Mesendoderm (in vitro differentiated cells): Measurements from ENCODE around the gene PRAC2.

ENCODE experiments used
- DNase-seq: peaks from one replicate; pipeline ENCODE4 v3.0.0; 2013
- H2AK5ac ChIP-seq: 2 replicates; pipeline ENCODE4 v1.6.1; 2013; ENCODE audit warnings: low read length, inconsistent platforms
- H2BK120ac ChIP-seq: 2 replicates; pipeline ENCODE4 v1.6.1; 2013; ENCODE audit warnings: low read depth, mild to moderate bottlenecking, low read length, moderate library complexity, mixed read lengths
- H2BK15ac ChIP-seq: replicated peaks from 2 replicates; pipeline ENCODE4 v1.6.1; 2013; ENCODE audit warnings: low read depth, mild to moderate bottlenecking, moderate library complexity
- H2BK5ac ChIP-seq: 2 replicates; pipeline ENCODE4 v1.6.1; 2013; ENCODE audit warnings: low read length, inconsistent platforms
- H3K18ac ChIP-seq: 2 replicates; pipeline ENCODE4 v1.6.1; 2013; ENCODE audit warnings: mild to moderate bottlenecking, low read length, mixed read lengths
- H3K23ac ChIP-seq: one replicate; pipeline ENCODE4 v1.6.1; 2013; ENCODE audit warnings: low read length
- H3K27ac ChIP-seq: 2 replicates; pipeline ENCODE4 v1.5.1; 2013; ENCODE audit warnings: low read depth, mild to moderate bottlenecking, inconsistent platforms, low read length, moderate library complexity
- H3K27me3 ChIP-seq: 2 replicates; pipeline ENCODE4 v1.6.1; 2013; ENCODE audit warnings: low read length, control low read depth, mild to moderate bottlenecking, inconsistent platforms; ENCODE audit not compliant: insufficient read depth, poor library complexity
- H3K36me3 ChIP-seq: 2 replicates; pipeline ENCODE4 v1.6.1; 2013; ENCODE audit warnings: low read length, inconsistent platforms; ENCODE audit not compliant: control insufficient read depth, insufficient read depth
- H3K4ac ChIP-seq: one replicate; pipeline ENCODE4 v1.6.1; 2013; ENCODE audit warnings: low read depth, mild to moderate bottlenecking, low read length, moderate library complexity
- H3K4me1 ChIP-seq: 2 replicates; pipeline ENCODE4 v1.6.1; 2013; ENCODE audit warnings: low read depth, low read length, inconsistent platforms; ENCODE audit not compliant: control insufficient read depth
- H3K4me2 ChIP-seq: 2 replicates; pipeline ENCODE4 v1.6.1; 2013; ENCODE audit warnings: low read length
- H3K4me3 ChIP-seq: 2 replicates; pipeline ENCODE4 v1.5.1; 2013; ENCODE audit warnings: mild to moderate bottlenecking, low read length
- H3K56ac ChIP-seq: one replicate; pipeline ENCODE4 v1.6.1; 2013; ENCODE audit warnings: low read length
- H3K79me1 ChIP-seq: 2 replicates; pipeline ENCODE4 v1.6.1; 2013; ENCODE audit warnings: low read length, inconsistent platforms
- H3K79me2 ChIP-seq: 2 replicates; pipeline ENCODE4 v1.6.1; 2013; ENCODE audit warnings: mild to moderate bottlenecking, low read length; ENCODE audit not compliant: control insufficient read depth, insufficient read depth
- H3K9ac ChIP-seq: 2 replicates; pipeline ENCODE4 v1.6.1; 2013; ENCODE audit warnings: low read length, inconsistent platforms
- H4K5ac ChIP-seq: one replicate; pipeline ENCODE4 v1.6.1; 2013; ENCODE audit warnings: low read length
- H4K8ac ChIP-seq: one replicate; pipeline ENCODE4 v1.6.1; 2013; ENCODE audit warnings: low read depth, mild to moderate bottlenecking, control low read depth, low read length, moderate library complexity
- WGBS: extraction: QIAGEN DNeasy Blood & Tissue Kit; methylation state at CpG from one replicate; pipeline ENCODE4 v1.1.7; 2013; ENCODE audit warnings: low lambda C conversion rate, missing lambda C conversion rate; ENCODE audit not compliant: insufficient coverage; ENCODE audit errors: extremely low coverage; 5-methylcytosine and 5-hydroxymethylcytosine counted together

PRAC2 gene

DNA sequence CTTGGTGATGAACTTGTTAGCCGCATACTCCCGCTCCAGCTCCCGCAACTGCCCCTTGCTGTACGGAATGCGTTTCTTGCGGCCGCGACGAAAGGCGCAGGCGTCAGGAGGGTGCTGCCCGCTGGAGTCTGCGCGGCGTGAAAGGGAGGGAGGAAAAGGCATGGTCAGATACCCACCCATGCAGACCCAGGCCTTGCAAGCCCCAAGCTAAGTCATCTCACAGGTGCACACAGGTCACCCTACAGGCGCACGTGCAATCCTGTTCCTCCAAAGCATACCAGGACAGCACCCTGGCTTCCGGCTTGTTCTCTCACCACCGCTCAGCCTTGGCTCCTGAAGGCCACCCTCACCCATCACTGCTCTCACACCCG, 3.9 kb downstream of the PRAC2 start:
- WGBS, result no CpG with 5 or more reads among the region's 20 CpGs
- Histone ChIP-seq H2BK120ac (no peak overlapping the region), H2AK5ac (no peak overlapping the region), H2BK5ac (no peak overlapping the region), H3K4me1 (peaks cover 4% of the 10 kb centered on the region), H4K5ac (no peak overlapping the region), H3K79me1 (no peaks in the 10 kb centered on the region), H3K18ac (no peak overlapping the region), H3K56ac (no peak overlapping the region), H3K9ac (no peak overlapping the region), H3K27me3 (peaks cover 46% of the 10 kb centered on the region), H3K23ac (no peak overlapping the region), H3K4me2 (no peak overlapping the region), H4K8ac (no peak overlapping the region), H3K79me2 (no peaks in the 10 kb centered on the region), H3K4ac (no peak overlapping the region), H3K4me3 (no peak overlapping the region), H2BK15ac (no peak overlapping the region), H3K27ac (no peak overlapping the region), H3K36me3 (no peaks in the 10 kb centered on the region)
- no peak for DNase-seq

GRCh38 chr17:48727415-48728175, 4.6 kb downstream of the PRAC2 start:
- H4K5ac ChIP-seq, result no peak overlapping the region
- H2BK5ac ChIP-seq, result no peak overlapping the region
- no peaks in the 10 kb centered on the region for H3K79me2 ChIP-seq
- no peak overlapping the region for H2BK120ac ChIP-seq
- no peak overlapping the region for H3K56ac ChIP-seq
- H3K27ac ChIP-seq, result no peak overlapping the region
- no peak overlapping the region for H3K9ac ChIP-seq
- no peak overlapping the region for H4K8ac ChIP-seq
- no peak overlapping the region for H2AK5ac ChIP-seq
- no peaks in the 10 kb centered on the region for H3K36me3 ChIP-seq
- no CpG with 5 or more reads among the region's 9 CpGs for WGBS
- no peak overlapping the region for H3K4me3 ChIP-seq
- no peak overlapping the region for H3K4me2 ChIP-seq
- H3K23ac ChIP-seq, result no peak overlapping the region
- no peak overlapping the region for H3K18ac ChIP-seq
- H3K4me1 ChIP-seq, result peaks cover 3% of the 10 kb centered on the region
- no peak overlapping the region for H2BK15ac ChIP-seq
- no peak for DNase-seq
- peaks cover 46% of the 10 kb centered on the region for H3K27me3 ChIP-seq
- no peaks in the 10 kb centered on the region for H3K79me1 ChIP-seq
- no peak overlapping the region for H3K4ac ChIP-seq

- Histone ChIP-seq H3K27ac (no peak within 1 kb of the TSS), H2BK5ac (no peak within 1 kb of the TSS), H3K4me3 (peak within 1 kb of the TSS; percentile 1), H3K4me1 (peaks cover 4% of the 10 kb centered on the region), H3K23ac (no peak within 1 kb of the TSS), H3K79me1 (no peaks in the 10 kb centered on the region), H4K5ac (no peak within 1 kb of the TSS), H3K56ac (peak within 1 kb of the TSS; percentile 80), H3K9ac (peak within 1 kb of the TSS; percentile 67), H4K8ac (no peak within 1 kb of the TSS), H2BK15ac (no peak within 1 kb of the TSS), H3K4me2 (peak within 1 kb of the TSS; percentile 82), H3K27me3 (peaks cover 46% of the 10 kb centered on the region), H2BK120ac (no peak within 1 kb of the TSS), H3K18ac (peak within 1 kb of the TSS; percentile 52), H3K36me3 (no peaks in the 10 kb centered on the region), H3K79me2 (no peaks in the 10 kb centered on the region), H3K4ac (no peak within 1 kb of the TSS), H2AK5ac (no peak within 1 kb of the TSS)
- no CpG with 5 or more reads among the region's 55 CpGs for WGBS
- peak; percentile 68 for DNase-seq
Observed at GRCh38 chr17:48728232-48729231, 5.5 kb downstream of the PRAC2 start, which contains the start of gene HOXB13. TSS of gene HOXB13 (minus strand) at chr17:48728750. CDS start at chr17:48728593, 157 bp downstream.

DNA sequence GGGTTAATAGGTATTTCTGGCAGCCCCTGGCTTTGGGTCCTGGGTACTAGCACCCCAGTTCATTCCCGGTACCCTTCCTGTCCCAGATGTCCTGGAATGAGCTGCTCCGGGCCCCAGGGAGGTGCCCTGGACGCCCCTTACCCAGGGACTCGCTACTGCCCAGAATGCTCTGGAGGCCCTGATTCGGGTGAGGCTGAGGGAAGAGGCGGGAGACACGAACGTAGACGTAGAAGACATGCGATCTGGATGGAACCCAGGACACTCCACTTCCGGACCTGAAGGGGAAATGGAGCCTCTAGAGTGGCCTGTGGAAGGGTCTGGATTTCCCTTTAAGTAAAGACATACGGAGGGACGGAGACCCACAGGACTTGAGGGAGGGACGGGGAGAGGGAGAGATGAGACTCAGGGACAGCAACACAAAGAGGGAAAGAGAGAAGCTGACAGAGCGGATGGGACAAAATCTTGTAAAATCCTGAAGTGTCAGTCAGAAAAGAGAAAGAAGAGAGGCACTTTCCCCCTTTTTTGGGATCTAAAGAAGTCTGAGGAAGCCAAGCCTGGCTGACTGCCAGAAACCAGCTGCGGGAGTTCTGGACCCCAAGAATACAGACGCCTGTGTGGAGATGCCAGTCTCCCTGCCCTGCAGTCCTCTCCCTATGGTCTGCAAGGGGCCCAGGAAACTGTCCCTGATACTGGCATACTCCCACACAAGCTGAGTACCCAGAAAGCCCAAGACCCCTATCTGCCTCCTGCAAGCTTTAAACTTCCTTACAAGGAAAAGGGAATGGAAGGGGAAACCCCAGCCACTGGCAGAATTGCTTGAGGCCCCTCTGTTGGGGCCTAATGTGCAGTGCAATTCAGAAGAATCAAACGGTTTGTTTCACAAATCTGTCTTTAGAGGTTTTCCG, 6.6 kb downstream of the PRAC2 start:
- H3K36me3 ChIP-seq, result no peaks in the 10 kb centered on the region
- H3K4ac ChIP-seq, result no peak overlapping the region
- H3K79me2 ChIP-seq, result no peaks in the 10 kb centered on the region
- DNase-seq, result no peak
- peaks cover 4% of the 10 kb centered on the region for H3K4me1 ChIP-seq
- no peak overlapping the region for H4K5ac ChIP-seq
- H3K4me3 ChIP-seq, result peak overlapping the region; percentile 1
- peak overlapping the region; percentile 51 for H3K18ac ChIP-seq
- H3K79me1 ChIP-seq, result no peaks in the 10 kb centered on the region
- peak overlapping the region; percentile 82 for H3K4me2 ChIP-seq
- H4K8ac ChIP-seq, result no peak overlapping the region
- H3K9ac ChIP-seq, result peak overlapping the region; percentile 57
- no peak overlapping the region for H2AK5ac ChIP-seq
- no peak overlapping the region for H2BK120ac ChIP-seq
- WGBS, result no CpG with 5 or more reads among the region's 19 CpGs
- no peak overlapping the region for H3K27ac ChIP-seq
- H3K23ac ChIP-seq, result no peak overlapping the region
- no peak overlapping the region for H2BK15ac ChIP-seq
- H3K27me3 ChIP-seq, result peaks cover 48% of the 10 kb centered on the region
- peak overlapping the region; percentile 49 for H3K56ac ChIP-seq
- H2BK5ac ChIP-seq, result no peak overlapping the region

- no peak for DNase-seq
- no peak overlapping the region for H3K27ac ChIP-seq
- no peak overlapping the region for H3K4ac ChIP-seq
Observed at GRCh38 chr17:48730240-48730550, 7.2 kb downstream of the PRAC2 start.

More at GRCh38 chr17:48730240-48730550, 7.2 kb downstream of the PRAC2 start:
- no peak overlapping the region for H3K4me3 ChIP-seq
- no CpG with 5 or more reads among the region's 3 CpGs for WGBS
- H3K79me1 ChIP-seq, result no peaks in the 10 kb centered on the region
- H2AK5ac ChIP-seq, result no peak overlapping the region
- no peak overlapping the region for H3K23ac ChIP-seq
- peaks cover 50% of the 10 kb centered on the region for H3K27me3 ChIP-seq
- no peak overlapping the region for H4K8ac ChIP-seq
- H2BK15ac ChIP-seq, result no peak overlapping the region
- H2BK5ac ChIP-seq, result no peak overlapping the region
- H3K79me2 ChIP-seq, result no peaks in the 10 kb centered on the region
- H3K4me1 ChIP-seq, result peaks cover 4% of the 10 kb centered on the region
- no peak overlapping the region for H3K18ac ChIP-seq
- no peak overlapping the region for H4K5ac ChIP-seq
- H3K9ac ChIP-seq, result no peak overlapping the region
- H3K56ac ChIP-seq, result no peak overlapping the region
- no peak overlapping the region for H3K4me2 ChIP-seq
- H2BK120ac ChIP-seq, result no peak overlapping the region
- H3K36me3 ChIP-seq, result no peaks in the 10 kb centered on the region
